ENCODE results near the gene CCL4L2. TPM values are rescaled to one million over a fixed set of nuclear protein-coding genes. Genes with fewer than 3 reads are reported as not detected.
"Not testable (repeated sequence)": the region's sequence is repeated elsewhere in the genome, so short reads cannot be mapped to it uniquely, and the experiment has no call there.

The CCL4L2 gene
- total and polyA plus RNA-seq, 7 experiments from 2014 or later: 5.3 to 10.0 (median 9.7) TPM; not detected in 4

- Mint-ChIP-seq H3K27me3 (peaks cover 47 to 78% (median 62%) of the 10 kb centered on the region in 5 donors), H3K4me1 (peaks cover 0 to 15% (median 0%) of the 10 kb centered on the region in 7 donors), H3K9me3 (peaks cover 0 to 2% (median 0%) of the 10 kb centered on the region in 11 donors), H3K4me3 (peak overlapping the region in 2 of 10 donors; percentile 61 to 72), H3K27ac (no peak overlapping the region), H3K36me3 (no peaks in the 10 kb centered on the region)
- ATAC-seq (peak; percentile 49), DNase-seq (no peak)
- Histone ChIP-seq H3K4me3 (ENCODE audit: low read length) (peak overlapping the region; percentile 47), H3K36me3 (ENCODE audit: control insufficient read depth in 2 of 3, insufficient read depth in 3 of 3, low read length in 3 of 3) (no peaks in the 10 kb centered on the region), H3K27ac (ENCODE audit: low read depth, low read length) (no peak overlapping the region), H3K4me1 (ENCODE audit: control insufficient read depth in 2 of 2, insufficient read depth in 2 of 2, low read length in 2 of 2) (peaks cover 0 to 26% of the 10 kb centered on the region in 2 donors), H3K27me3 (ENCODE audit: control insufficient read depth in 2 of 2, insufficient read depth in 2 of 2, low read length in 2 of 2) (no peaks in the 10 kb centered on the region), H3K9me3 (ENCODE audit: control insufficient read depth in 2 of 3, low read length in 3 of 3) (no peaks in the 10 kb centered on the region)
- ChIA-PET CTCF (no interaction called here), POLR2A (no interaction called here)
- intact Hi-C loops (cut with micrococcal nuclease): loop anchor here in 1 of 2 donors (10.0 kb wide), 1 partner anchor 68 kb away; no protein-coding TSS in a partner anchor
Observed at GRCh38 chr17:36183001-36183971, 27.6 kb upstream of the CCL4L2 start.

GRCh38 chr17:36184023-36184765 lies 26.7 kb upstream of the CCL4L2 start:
- Mint-ChIP-seq H3K4me3 (peak overlapping the region in 2 of 10 donors; percentile 54 to 72), H3K36me3 (no peaks in the 10 kb centered on the region), H3K4me1 (peaks cover 0 to 16% (median 0%) of the 10 kb centered on the region in 7 donors), H3K9me3 (peaks cover 0 to 2% (median 0%) of the 10 kb centered on the region in 11 donors), H3K27me3 (peaks cover 54 to 84% (median 67%) of the 10 kb centered on the region in 5 donors), H3K27ac (no peak overlapping the region)
- Histone ChIP-seq H3K36me3 (ENCODE audit: control insufficient read depth in 2 of 3, insufficient read depth in 3 of 3, low read length in 3 of 3) (no peaks in the 10 kb centered on the region), H3K4me3 (ENCODE audit: low read length) (peak overlapping the region; percentile 47), H3K27me3 (ENCODE audit: control insufficient read depth in 2 of 2, insufficient read depth in 2 of 2, low read length in 2 of 2) (no peaks in the 10 kb centered on the region), H3K27ac (ENCODE audit: low read depth, low read length) (no peak overlapping the region), H3K9me3 (ENCODE audit: control insufficient read depth in 2 of 3, low read length in 3 of 3) (no peaks in the 10 kb centered on the region), H3K4me1 (ENCODE audit: control insufficient read depth in 2 of 2, insufficient read depth in 2 of 2, low read length in 2 of 2) (peaks cover 0 to 30% of the 10 kb centered on the region in 2 donors)
- DNase-seq: no peak
- intact Hi-C loops (cut with micrococcal nuclease): loop anchor here in 1 of 2 donors (10.0 kb wide), 1 partner anchor 69 kb away; no protein-coding TSS in a partner anchor
- CTCF ChIA-PET: no interaction called here
- POLR2A ChIA-PET: no interaction called here
- ATAC-seq: no peak

- no peak overlapping the region for H3K27ac Mint-ChIP-seq
Observed at GRCh38 chr17:36185416-36185815, 25.4 kb upstream of the CCL4L2 start.

GRCh38 chr17:36186810-36187763 lies 23.8 kb upstream of the CCL4L2 start:
- not testable (repeated sequence) for H3K27ac Mint-ChIP-seq

More at GRCh38 chr17:36185416-36185815, 25.4 kb upstream of the CCL4L2 start:
- ATAC-seq (no peak), DNase-seq (no peak)
- no peaks in the 10 kb centered on the region for H3K36me3 Mint-ChIP-seq
- H3K36me3 ChIP-seq (ENCODE audit: control insufficient read depth in 2 of 3, insufficient read depth in 3 of 3, low read length in 3 of 3): no peaks in the 10 kb centered on the region
- CTCF ChIA-PET: no interaction called here
- peak overlapping the region; percentile 26 for H3K4me3 ChIP-seq (ENCODE audit: low read length)
- H3K4me1 ChIP-seq (ENCODE audit: control insufficient read depth in 2 of 2, insufficient read depth in 2 of 2, low read length in 2 of 2): peaks cover 0 to 42% of the 10 kb centered on the region in 2 donors
- H3K27me3 Mint-ChIP-seq: peaks cover 61 to 78% (median 73%) of the 10 kb centered on the region in 5 donors
- peaks cover 0 to 22% (median 0%) of the 10 kb centered on the region in 7 donors for H3K4me1 Mint-ChIP-seq
- no peaks in the 10 kb centered on the region for H3K27me3 ChIP-seq (ENCODE audit: control insufficient read depth in 2 of 2, insufficient read depth in 2 of 2, low read length in 2 of 2)
- H3K9me3 ChIP-seq (ENCODE audit: control insufficient read depth in 2 of 3, low read length in 3 of 3): no peaks in the 10 kb centered on the region
- peaks cover 0 to 2% (median 0%) of the 10 kb centered on the region in 11 donors for H3K9me3 Mint-ChIP-seq
- H3K4me3 Mint-ChIP-seq: peak overlapping the region in 1 of 10 donors; percentile 72
- POLR2A ChIA-PET: no interaction called here
- intact Hi-C loops (cut with micrococcal nuclease): loop anchor here in 1 of 2 donors (10.0 kb wide), 1 partner anchor 71 kb away; no protein-coding TSS in a partner anchor
- no peak overlapping the region for H3K27ac ChIP-seq (ENCODE audit: low read depth, low read length)

GRCh38 chr17:36187943-36188665 lies 22.8 kb upstream of the CCL4L2 start:
- peaks cover 0 to 33% (median 11%) of the 10 kb centered on the region in 7 donors for H3K4me1 Mint-ChIP-seq
- H3K4me3 Mint-ChIP-seq; CTCF ChIA-PET; H3K9me3 ChIP-seq (ENCODE audit: control insufficient read depth in 2 of 3, low read length in 3 of 3); POLR2A ChIA-PET; H3K36me3 Mint-ChIP-seq; H3K4me3 ChIP-seq (ENCODE audit: low read length); H3K27ac ChIP-seq (ENCODE audit: low read depth, low read length); H3K27me3 ChIP-seq (ENCODE audit: control insufficient read depth in 2 of 2, insufficient read depth in 2 of 2, low read length in 2 of 2); H3K36me3 ChIP-seq (ENCODE audit: control insufficient read depth in 2 of 3, insufficient read depth in 3 of 3, low read length in 3 of 3); DNase-seq; ATAC-seq; H3K9me3 Mint-ChIP-seq: not testable (repeated sequence)
- peaks cover 0 to 68% of the 10 kb centered on the region in 2 donors for H3K4me1 ChIP-seq (ENCODE audit: control insufficient read depth in 2 of 2, insufficient read depth in 2 of 2, low read length in 2 of 2)
- intact Hi-C loops (cut with micrococcal nuclease): loop anchor here in 1 of 2 donors (10.0 kb wide), 1 partner anchor 73 kb away; no protein-coding TSS in a partner anchor
- peak overlapping the region in 1 of 9 donors; percentile 25 for H3K27ac Mint-ChIP-seq
- H3K27me3 Mint-ChIP-seq: peaks cover 55 to 66% (median 61%) of the 10 kb centered on the region in 5 donors

More at GRCh38 chr17:36186810-36187763, 23.8 kb upstream of the CCL4L2 start:
- peaks cover 0 to 59% of the 10 kb centered on the region in 2 donors for H3K4me1 ChIP-seq (ENCODE audit: control insufficient read depth in 2 of 2, insufficient read depth in 2 of 2, low read length in 2 of 2)
- DNase-seq; H3K9me3 Mint-ChIP-seq; H3K4me3 ChIP-seq (ENCODE audit: low read length); CTCF ChIA-PET; H3K27ac ChIP-seq (ENCODE audit: low read depth, low read length); H3K4me3 Mint-ChIP-seq; ATAC-seq; H3K9me3 ChIP-seq (ENCODE audit: control insufficient read depth in 2 of 3, low read length in 3 of 3); POLR2A ChIA-PET; H3K36me3 Mint-ChIP-seq; H3K36me3 ChIP-seq (ENCODE audit: control insufficient read depth in 2 of 3, insufficient read depth in 3 of 3, low read length in 3 of 3); H3K27me3 ChIP-seq (ENCODE audit: control insufficient read depth in 2 of 2, insufficient read depth in 2 of 2, low read length in 2 of 2): not testable (repeated sequence)
- Mint-ChIP-seq H3K27me3 (peaks cover 56 to 72% (median 63%) of the 10 kb centered on the region in 5 donors), H3K4me1 (peaks cover 0 to 29% (median 3%) of the 10 kb centered on the region in 7 donors)
- intact Hi-C loops (cut with micrococcal nuclease): loop anchor here in 1 of 2 donors (10.0 kb wide), 1 partner anchor 72 kb away; no protein-coding TSS in a partner anchor
